ENCODE measurements around the gene ALX4.

Gene ALX4

DNA sequence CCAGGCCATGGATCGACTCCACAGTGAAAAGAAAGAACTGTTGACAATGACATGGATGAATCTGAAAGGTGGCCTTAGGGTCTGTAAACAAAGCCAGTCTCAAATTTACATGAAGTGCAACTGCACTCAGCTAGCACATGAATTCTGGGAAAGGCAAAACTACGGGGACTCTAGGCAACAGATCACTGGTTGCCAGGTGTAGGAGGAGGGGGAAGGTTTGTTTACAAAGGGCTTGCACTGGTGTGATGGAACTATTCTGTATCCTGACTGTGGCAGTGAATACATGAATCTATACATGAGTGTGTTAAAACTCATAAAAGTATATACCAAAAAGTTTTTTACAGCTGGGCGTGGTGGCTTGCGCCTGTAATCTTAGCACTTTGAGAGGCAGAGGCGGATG lies 27.3 kb downstream of the ALX4 start:
- Histone ChIP-seq H3K18ac (ENCODE audit: low read length) (no peak overlapping the region), H3K9ac (ENCODE audit: low read length) (no peak overlapping the region), H3K27ac (ENCODE audit: low read depth, low read length) (no peak overlapping the region), H3K14ac (ENCODE audit: low read length) (no peak overlapping the region), H3K79me2 (ENCODE audit: control insufficient read depth, insufficient read depth, low read length, poor library complexity) (no peaks in the 10 kb centered on the region), H2BK5ac (ENCODE audit: low read depth, low read length, poor library complexity) (no peak overlapping the region), H3K23ac (ENCODE audit: low read length) (no peak overlapping the region), H4K12ac (ENCODE audit: low read depth, low read length) (no peak overlapping the region), H3K4ac (ENCODE audit: low read depth, low read length) (no peak overlapping the region), H3K9me3 (ENCODE audit: insufficient read depth, low read depth, low read length) (no peaks in the 10 kb centered on the region), H3K4me3 (ENCODE audit: low read depth, low read length) (no peak overlapping the region), H3K27me3 (ENCODE audit: insufficient read depth, low read length) (no peaks in the 10 kb centered on the region), H2BK12ac (ENCODE audit: low read length) (no peak overlapping the region), H2AFZ (ENCODE audit: insufficient read depth, low read length, poor library complexity) (no peak overlapping the region), H3K36me3 (ENCODE audit: control insufficient read depth in 1 of 2, insufficient read depth in 2 of 2, low read length in 2 of 2) (no peaks in the 10 kb centered on the region), H4K8ac (ENCODE audit: low read depth, low read length) (no peak overlapping the region), H2BK120ac (ENCODE audit: insufficient read depth, low read length, poor library complexity) (no peak overlapping the region), H3K79me1 (ENCODE audit: low read length) (no peaks in the 10 kb centered on the region), H4K91ac (ENCODE audit: low read depth, low read length) (no peak overlapping the region), H3K4me1 (ENCODE audit: control insufficient read depth in 1 of 2, insufficient read depth in 2 of 2, low read length in 2 of 2) (no peaks in the 10 kb centered on the region), H3K4me2 (ENCODE audit: low read length) (no peak overlapping the region), H2AK5ac (ENCODE audit: low read length) (no peak overlapping the region)
- WGBS (ENCODE audit: extremely low coverage, insufficient coverage, insufficient read length), result no CpG with 5 or more reads among the region's 5 CpGs
- no peak for DNase-seq

DNA sequence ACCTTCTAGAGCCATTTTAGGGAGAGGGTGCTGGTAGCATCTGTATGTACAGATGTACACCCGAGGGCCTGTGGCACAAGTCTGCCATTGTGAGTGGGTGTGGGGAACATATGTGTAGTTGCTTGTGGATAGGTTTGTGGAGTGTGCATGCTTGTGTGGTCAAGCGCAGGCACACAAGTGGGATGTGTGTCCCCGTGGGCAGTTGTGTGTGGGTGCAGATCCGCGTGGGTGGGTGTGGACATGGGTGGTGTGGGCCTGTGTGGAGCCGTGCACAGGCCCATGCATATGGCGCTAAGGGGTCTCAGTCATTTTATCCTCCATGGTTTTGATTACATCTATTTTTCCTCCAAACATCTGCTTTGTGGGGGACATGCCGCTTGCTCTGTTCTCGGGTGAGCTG lies 28.8 kb downstream of the ALX4 start:
- no peak overlapping the region for H4K12ac ChIP-seq (ENCODE audit: low read depth, low read length)
- H3K4me2 ChIP-seq (ENCODE audit: low read length), result no peak overlapping the region
- no peak overlapping the region for H3K14ac ChIP-seq (ENCODE audit: low read length)
- H3K79me1 ChIP-seq (ENCODE audit: low read length), result no peaks in the 10 kb centered on the region
- H3K4me3 ChIP-seq (ENCODE audit: low read depth, low read length), result no peak overlapping the region
- no peak overlapping the region for H2AFZ ChIP-seq (ENCODE audit: insufficient read depth, low read length, poor library complexity)
- H3K27ac ChIP-seq (ENCODE audit: low read depth, low read length), result no peak overlapping the region
- no peak overlapping the region for H4K8ac ChIP-seq (ENCODE audit: low read depth, low read length)
- no CpG with 5 or more reads among the region's 9 CpGs for WGBS (ENCODE audit: extremely low coverage, insufficient coverage, insufficient read length)
- no peaks in the 10 kb centered on the region for H3K79me2 ChIP-seq (ENCODE audit: control insufficient read depth, insufficient read depth, low read length, poor library complexity)
- no peak overlapping the region for H3K23ac ChIP-seq (ENCODE audit: low read length)
- no peak overlapping the region for H4K91ac ChIP-seq (ENCODE audit: low read depth, low read length)
- H3K9ac ChIP-seq (ENCODE audit: low read length), result no peak overlapping the region
- no peak overlapping the region for H2AK5ac ChIP-seq (ENCODE audit: low read length)
- H3K4me1 ChIP-seq (ENCODE audit: control insufficient read depth in 1 of 2, insufficient read depth in 2 of 2, low read length in 2 of 2), result no peaks in the 10 kb centered on the region
- no peak overlapping the region for H3K4ac ChIP-seq (ENCODE audit: low read depth, low read length)
- H3K27me3 ChIP-seq (ENCODE audit: insufficient read depth, low read length), result no peaks in the 10 kb centered on the region
- H3K18ac ChIP-seq (ENCODE audit: low read length), result no peak overlapping the region
- no peaks in the 10 kb centered on the region for H3K36me3 ChIP-seq (ENCODE audit: control insufficient read depth in 1 of 2, insufficient read depth in 2 of 2, low read length in 2 of 2)
- no peaks in the 10 kb centered on the region for H3K9me3 ChIP-seq (ENCODE audit: insufficient read depth, low read depth, low read length)
- DNase-seq, result no peak
- no peak overlapping the region for H2BK120ac ChIP-seq (ENCODE audit: insufficient read depth, low read length, poor library complexity)
- no peak overlapping the region for H2BK5ac ChIP-seq (ENCODE audit: low read depth, low read length, poor library complexity)
- H2BK12ac ChIP-seq (ENCODE audit: low read length), result no peak overlapping the region

DNA sequence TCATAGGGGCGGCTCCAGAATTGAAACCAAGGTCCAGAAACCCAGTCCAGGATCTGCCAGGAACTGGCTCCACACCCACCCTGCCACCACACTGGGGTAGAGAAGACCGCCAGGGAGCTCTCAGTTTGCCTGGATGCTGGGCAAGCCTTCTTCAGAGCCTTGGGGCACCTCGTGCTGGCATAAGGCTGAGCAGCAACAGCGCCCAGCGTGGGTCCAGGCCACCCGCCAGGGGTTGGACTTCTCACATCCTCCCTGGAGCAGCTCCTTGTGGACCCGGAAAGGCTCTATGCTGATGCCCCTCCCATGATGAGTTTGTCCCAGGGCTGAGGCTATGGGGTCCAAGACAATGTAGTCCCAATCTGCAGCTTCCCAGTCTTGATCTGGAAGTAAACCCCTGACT lies 29.7 kb downstream of the ALX4 start:
- Histone ChIP-seq H3K14ac (ENCODE audit: low read length) (no peak overlapping the region), H2AFZ (ENCODE audit: insufficient read depth, low read length, poor library complexity) (no peak overlapping the region), H4K12ac (ENCODE audit: low read depth, low read length) (no peak overlapping the region), H3K27ac (ENCODE audit: low read depth, low read length) (no peak overlapping the region), H3K4me1 (ENCODE audit: control insufficient read depth in 1 of 2, insufficient read depth in 2 of 2, low read length in 2 of 2) (no peaks in the 10 kb centered on the region), H3K18ac (ENCODE audit: low read length) (no peak overlapping the region), H3K79me1 (ENCODE audit: low read length) (no peaks in the 10 kb centered on the region), H3K23ac (ENCODE audit: low read length) (no peak overlapping the region), H3K4me2 (ENCODE audit: low read length) (no peak overlapping the region), H2BK12ac (ENCODE audit: low read length) (no peak overlapping the region), H3K27me3 (ENCODE audit: insufficient read depth, low read length) (no peaks in the 10 kb centered on the region), H3K79me2 (ENCODE audit: control insufficient read depth, insufficient read depth, low read length, poor library complexity) (no peaks in the 10 kb centered on the region), H2AK5ac (ENCODE audit: low read length) (no peak overlapping the region), H4K8ac (ENCODE audit: low read depth, low read length) (no peak overlapping the region), H3K9me3 (ENCODE audit: insufficient read depth, low read depth, low read length) (no peaks in the 10 kb centered on the region), H2BK5ac (ENCODE audit: low read depth, low read length, poor library complexity) (no peak overlapping the region), H2BK120ac (ENCODE audit: insufficient read depth, low read length, poor library complexity) (no peak overlapping the region), H3K9ac (ENCODE audit: low read length) (no peak overlapping the region), H3K4me3 (ENCODE audit: low read depth, low read length) (no peak overlapping the region), H3K4ac (ENCODE audit: low read depth, low read length) (no peak overlapping the region), H3K36me3 (ENCODE audit: control insufficient read depth in 1 of 2, insufficient read depth in 2 of 2, low read length in 2 of 2) (no peaks in the 10 kb centered on the region), H4K91ac (ENCODE audit: low read depth, low read length) (no peak overlapping the region)
- no peak for DNase-seq
- WGBS (ENCODE audit: extremely low coverage, insufficient coverage, insufficient read length), result no CpG with 5 or more reads among the region's 7 CpGs

DNA sequence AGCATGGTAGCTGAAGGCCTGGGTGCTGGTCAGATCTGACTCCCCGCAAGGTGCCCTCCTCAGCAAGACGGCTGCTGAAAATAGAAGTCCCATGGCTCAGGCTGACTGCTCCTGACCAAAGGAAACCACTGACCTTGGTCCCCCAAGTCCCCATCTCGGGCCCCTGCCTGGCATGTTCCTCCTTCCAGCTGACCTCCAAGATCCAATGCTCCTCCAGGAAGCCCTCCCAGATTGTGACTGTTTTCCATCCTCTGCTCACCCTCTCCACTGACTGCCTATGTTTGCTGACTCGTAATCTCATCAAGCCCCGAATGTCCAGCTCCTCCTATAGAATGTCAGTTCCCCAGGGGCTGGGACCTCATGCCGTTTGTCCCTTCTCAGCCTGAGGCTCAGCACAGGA lies 30.5 kb downstream of the ALX4 start:
- no peak for DNase-seq
- H3K14ac ChIP-seq (ENCODE audit: low read length), result no peak overlapping the region
- H3K27me3 ChIP-seq (ENCODE audit: insufficient read depth, low read length), result no peaks in the 10 kb centered on the region
- no peaks in the 10 kb centered on the region for H3K4me1 ChIP-seq (ENCODE audit: control insufficient read depth in 1 of 2, insufficient read depth in 2 of 2, low read length in 2 of 2)
- H2AFZ ChIP-seq (ENCODE audit: insufficient read depth, low read length, poor library complexity), result no peak overlapping the region
- H3K36me3 ChIP-seq (ENCODE audit: control insufficient read depth in 1 of 2, insufficient read depth in 2 of 2, low read length in 2 of 2), result no peaks in the 10 kb centered on the region
- H2BK120ac ChIP-seq (ENCODE audit: insufficient read depth, low read length, poor library complexity), result no peak overlapping the region
- H3K9ac ChIP-seq (ENCODE audit: low read length), result no peak overlapping the region
- H3K27ac ChIP-seq (ENCODE audit: low read depth, low read length), result no peak overlapping the region
- no peak overlapping the region for H3K4me3 ChIP-seq (ENCODE audit: low read depth, low read length)
- H3K79me1 ChIP-seq (ENCODE audit: low read length), result no peaks in the 10 kb centered on the region
- no peak overlapping the region for H3K23ac ChIP-seq (ENCODE audit: low read length)
- H4K12ac ChIP-seq (ENCODE audit: low read depth, low read length), result no peak overlapping the region
- H4K8ac ChIP-seq (ENCODE audit: low read depth, low read length), result no peak overlapping the region
- no peak overlapping the region for H3K18ac ChIP-seq (ENCODE audit: low read length)
- no peak overlapping the region for H2BK5ac ChIP-seq (ENCODE audit: low read depth, low read length, poor library complexity)
- H3K79me2 ChIP-seq (ENCODE audit: control insufficient read depth, insufficient read depth, low read length, poor library complexity), result no peaks in the 10 kb centered on the region
- H2BK12ac ChIP-seq (ENCODE audit: low read length), result no peak overlapping the region
- no peak overlapping the region for H3K4ac ChIP-seq (ENCODE audit: low read depth, low read length)
- no peak overlapping the region for H3K4me2 ChIP-seq (ENCODE audit: low read length)
- no peak overlapping the region for H4K91ac ChIP-seq (ENCODE audit: low read depth, low read length)
- no CpG with 5 or more reads among the region's 6 CpGs for WGBS (ENCODE audit: extremely low coverage, insufficient coverage, insufficient read length)
- no peak overlapping the region for H2AK5ac ChIP-seq (ENCODE audit: low read length)
- no peaks in the 10 kb centered on the region for H3K9me3 ChIP-seq (ENCODE audit: insufficient read depth, low read depth, low read length)
